Measurements from ENCODE around the gene RRP12.

The RRP12 gene

DNA sequence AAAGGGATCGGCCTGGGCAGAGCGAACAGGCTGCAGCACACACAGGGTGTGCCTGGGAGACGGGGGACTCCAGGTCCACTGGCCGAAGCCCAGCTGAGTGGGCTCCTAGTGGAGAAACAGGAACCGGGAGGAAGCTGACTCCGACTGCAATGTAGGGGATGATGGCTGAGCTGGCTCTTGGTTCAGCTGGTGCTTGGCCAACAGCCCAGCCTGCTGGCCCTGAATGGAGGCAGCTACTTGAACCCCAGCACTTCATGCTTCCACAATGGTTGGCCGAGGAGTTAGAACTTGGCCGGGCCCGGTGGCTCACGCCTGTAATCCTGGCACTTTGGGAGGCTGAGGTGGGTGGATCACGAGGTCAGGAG lies 39.6 kb downstream of the RRP12 start:
- no peak for DNase-seq (ENCODE audit: low read depth)
- H3K4me3 ChIP-seq (ENCODE audit: control insufficient read depth, low read depth, low read length) = no peak overlapping the region
- TF ChIP-seq, protein P1, sequence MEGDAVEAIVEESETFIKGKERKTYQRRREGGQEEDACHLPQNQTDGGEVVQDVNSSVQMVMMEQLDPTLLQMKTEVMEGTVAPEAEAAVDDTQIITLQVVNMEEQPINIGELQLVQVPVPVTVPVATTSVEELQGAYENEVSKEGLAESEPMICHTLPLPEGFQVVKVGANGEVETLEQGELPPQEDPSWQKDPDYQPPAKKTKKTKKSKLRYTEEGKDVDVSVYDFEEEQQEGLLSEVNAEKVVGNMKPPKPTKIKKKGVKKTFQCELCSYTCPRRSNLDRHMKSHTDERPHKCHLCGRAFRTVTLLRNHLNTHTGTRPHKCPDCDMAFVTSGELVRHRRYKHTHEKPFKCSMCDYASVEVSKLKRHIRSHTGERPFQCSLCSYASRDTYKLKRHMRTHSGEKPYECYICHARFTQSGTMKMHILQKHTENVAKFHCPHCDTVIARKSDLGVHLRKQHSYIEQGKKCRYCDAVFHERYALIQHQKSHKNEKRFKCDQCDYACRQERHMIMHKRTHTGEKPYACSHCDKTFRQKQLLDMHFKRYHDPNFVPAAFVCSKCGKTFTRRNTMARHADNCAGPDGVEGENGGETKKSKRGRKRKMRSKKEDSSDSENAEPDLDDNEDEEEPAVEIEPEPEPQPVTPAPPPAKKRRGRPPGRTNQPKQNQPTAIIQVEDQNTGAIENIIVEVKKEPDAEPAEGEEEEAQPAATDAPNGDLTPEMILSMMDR (conservative IDR thresholded peaks at IDR 0.05; ENCODE audit: control insufficient read depth, insufficient read depth, low read depth, low read length) = no peak

DNA sequence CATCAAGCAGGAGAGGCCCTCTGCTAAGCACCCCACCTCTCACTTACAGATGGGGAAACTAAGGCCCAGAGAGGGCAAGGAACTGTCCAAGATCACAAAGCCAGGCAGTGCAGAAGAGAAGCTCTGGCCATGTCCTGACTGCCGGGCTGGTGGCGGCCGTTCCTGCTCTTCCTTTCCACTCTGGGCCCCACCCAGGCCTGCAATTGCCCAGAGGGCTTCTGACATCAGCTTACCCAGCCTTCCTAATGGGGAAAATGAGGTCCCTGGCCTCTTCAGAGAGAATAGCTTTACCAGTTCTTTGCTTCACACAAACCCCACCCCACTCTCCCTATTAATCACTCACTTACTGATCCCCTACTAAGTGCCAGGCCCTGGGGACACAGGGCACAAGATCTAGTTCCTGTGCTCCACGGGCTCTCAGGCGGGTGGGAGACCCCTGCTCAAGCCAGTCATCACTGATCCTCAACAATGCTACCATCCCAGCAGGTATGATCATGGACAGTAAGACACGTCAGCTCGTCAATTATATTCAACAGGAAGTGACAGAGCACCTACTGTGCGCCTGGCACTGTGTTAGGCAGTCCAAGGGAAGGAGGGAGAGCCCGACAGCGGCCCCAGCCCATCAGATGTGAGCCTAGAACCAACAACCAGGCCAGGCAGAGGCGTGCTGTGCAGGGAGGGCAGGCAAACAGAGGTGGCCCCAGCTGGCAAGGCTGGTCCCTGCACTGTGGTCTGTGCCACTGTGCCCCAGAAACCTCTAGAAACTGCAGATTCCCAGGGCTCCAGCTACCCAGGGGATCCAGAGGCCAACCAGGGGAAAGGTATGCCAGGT lies 40.2 kb downstream of the RRP12 start:
- TF ChIP-seq, protein P1 (conservative IDR thresholded peaks at IDR 0.05; ENCODE audit: control insufficient read depth, insufficient read depth, low read depth, low read length) = no peak

DNA sequence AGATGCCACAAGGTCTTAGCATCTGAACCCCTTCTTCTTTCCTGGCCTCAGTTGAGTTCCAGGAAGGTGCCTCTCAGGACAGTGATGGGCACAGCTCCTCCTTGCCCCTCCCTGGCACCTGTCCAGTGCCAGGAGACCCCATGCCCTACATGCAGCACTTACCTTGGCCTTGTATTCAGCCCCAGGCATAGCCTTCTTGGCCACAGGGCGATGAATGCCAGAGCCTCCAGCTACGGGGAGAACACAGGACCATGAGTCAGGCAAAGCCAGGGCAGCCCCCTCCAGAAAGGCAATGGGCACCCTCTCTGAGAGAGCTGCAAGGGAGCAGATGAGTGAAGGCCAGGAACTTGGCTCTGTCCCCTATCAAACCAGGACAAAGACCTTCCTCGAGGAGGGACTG lies 42.4 kb downstream of the RRP12 start:
- DNase-seq (ENCODE audit: low read depth) = no peak
- TF ChIP-seq, protein P1 (conservative IDR thresholded peaks at IDR 0.05; ENCODE audit: control insufficient read depth, insufficient read depth, low read depth, low read length) = no peak
- no peak overlapping the region for H3K4me3 ChIP-seq (ENCODE audit: control insufficient read depth, low read depth, low read length)

More for the DNA sequence above, 40.2 kb downstream of the RRP12 start:
- DNase-seq (ENCODE audit: low read depth) = no peak
- H3K4me3 ChIP-seq (ENCODE audit: control insufficient read depth, low read depth, low read length) = no peak overlapping the region

DNA sequence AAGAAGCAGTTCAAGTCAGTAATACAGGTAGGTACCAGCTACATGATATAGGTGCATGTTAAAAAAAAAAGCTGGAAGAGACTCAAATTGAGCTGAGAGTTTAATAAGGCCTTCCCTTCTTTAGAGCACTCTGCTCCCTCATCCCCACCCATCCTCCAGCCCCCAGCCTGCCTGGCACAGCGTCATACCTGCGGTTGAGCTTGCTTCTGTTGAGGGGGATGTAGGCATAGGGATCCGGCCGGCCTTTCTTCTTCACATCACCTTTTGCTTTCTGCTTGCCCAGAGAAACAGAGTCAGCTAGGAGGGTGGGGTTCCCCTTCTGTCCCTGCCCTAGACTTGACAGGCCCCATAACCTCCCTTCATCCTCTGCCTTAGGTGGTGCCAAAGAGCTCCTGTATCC lies 42.8 kb downstream of the RRP12 start:
- TF ChIP-seq, protein P1 (conservative IDR thresholded peaks at IDR 0.05; ENCODE audit: control insufficient read depth, insufficient read depth, low read depth, low read length) = no peak
- DNase-seq (ENCODE audit: low read depth) = no peak

DNA sequence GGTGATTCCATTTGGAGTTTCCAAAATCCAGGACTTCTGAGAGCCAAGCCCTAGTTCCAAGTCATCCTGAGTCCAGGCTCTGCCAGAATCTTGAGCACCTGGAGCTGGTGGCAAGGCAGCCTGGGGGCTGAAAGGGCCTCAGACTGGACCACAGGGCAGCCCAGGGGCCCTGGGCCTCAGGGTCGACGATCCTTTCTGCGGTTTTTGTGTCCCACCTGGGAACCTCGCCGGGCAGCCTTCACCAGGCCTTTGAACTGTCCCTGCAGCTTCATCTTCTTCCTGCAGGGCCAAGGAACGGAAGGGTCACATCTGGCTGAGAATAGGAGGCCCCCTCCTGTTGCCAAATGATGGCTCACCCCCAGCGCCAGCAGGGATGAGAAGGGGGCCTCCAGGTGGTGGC lies 44.2 kb downstream of the RRP12 start:
- no peak for DNase-seq (ENCODE audit: low read depth)
- no peak overlapping the region for H3K4me3 ChIP-seq (ENCODE audit: control insufficient read depth, low read depth, low read length)
- TF ChIP-seq, protein P1 (conservative IDR thresholded peaks at IDR 0.05; ENCODE audit: control insufficient read depth, insufficient read depth, low read depth, low read length) = no peak

More for the DNA sequence above, 42.8 kb downstream of the RRP12 start:
- no peak overlapping the region for H3K4me3 ChIP-seq (ENCODE audit: control insufficient read depth, low read depth, low read length)

DNA sequence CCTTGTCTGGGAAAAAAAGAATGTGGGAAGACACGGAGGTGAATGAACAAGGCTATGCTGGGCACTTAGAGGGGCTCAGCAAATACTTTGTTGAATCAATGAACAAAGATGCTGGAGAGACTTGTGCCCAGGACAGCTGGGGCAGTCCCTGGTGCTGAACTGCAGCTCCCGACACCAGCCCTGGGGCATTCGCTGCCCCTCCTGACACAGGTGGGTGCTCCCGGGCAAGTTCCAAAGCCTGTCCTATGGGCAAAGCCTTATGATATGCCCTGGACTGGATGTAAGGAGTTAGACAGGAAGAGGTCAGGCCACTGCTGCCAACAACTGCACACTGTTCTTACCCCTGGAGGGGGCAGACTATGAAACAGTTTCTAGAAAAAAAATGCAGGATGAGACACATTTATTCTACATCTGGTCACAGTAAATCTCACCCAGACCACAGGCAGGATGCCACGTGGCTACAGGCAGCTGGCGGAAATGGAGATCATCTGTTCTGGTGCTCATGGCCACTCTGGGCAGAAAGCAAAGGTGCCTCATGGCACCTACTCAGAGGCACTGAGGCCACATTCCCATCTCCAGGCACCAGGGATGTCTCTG lies 44.7 kb downstream of the RRP12 start:
- H3K4me3 ChIP-seq (ENCODE audit: control insufficient read depth, low read depth, low read length) = no peak overlapping the region
- DNase-seq (ENCODE audit: low read depth) = peak; percentile 50
- TF ChIP-seq, protein P1 (conservative IDR thresholded peaks at IDR 0.05; ENCODE audit: control insufficient read depth, insufficient read depth, low read depth, low read length) = no peak

All from fibroblast of mammary gland (primary cell).